Right lobe of liver (tissue), 4 donors: ENCODE measurements around the gene PRDM16.

Source experiments
- POLR2A ChIP-seq: fragments of 450-650 bp; IDR thresholded peaks from one replicate; pipeline ENCODE4 v1.6.1; 2017; ENCODE audit warnings: antibody characterized with exemption, mild to moderate bottlenecking
- TF ChIP-seq, protein P1 (sequence below), 4 donors: fragments of 200-600 bp in 3 of 4; fragments of 450-650 bp in 1 of 4; IDR thresholded peaks; one replicate each; pipeline versions ENCODE4 v1.5.1 to v1.8.0; 2016 to 2022; ENCODE audit warnings: antibody characterized with exemption in 4 of 4, mild to moderate bottlenecking in 2 of 4
- donor health status: DM: no; HTN: no; CAD: no.
- donor health status: DM: no; HTN: no; CAD: no.
- donor health status: DM: no; HTN: yes; CAD: no.

DNA sequence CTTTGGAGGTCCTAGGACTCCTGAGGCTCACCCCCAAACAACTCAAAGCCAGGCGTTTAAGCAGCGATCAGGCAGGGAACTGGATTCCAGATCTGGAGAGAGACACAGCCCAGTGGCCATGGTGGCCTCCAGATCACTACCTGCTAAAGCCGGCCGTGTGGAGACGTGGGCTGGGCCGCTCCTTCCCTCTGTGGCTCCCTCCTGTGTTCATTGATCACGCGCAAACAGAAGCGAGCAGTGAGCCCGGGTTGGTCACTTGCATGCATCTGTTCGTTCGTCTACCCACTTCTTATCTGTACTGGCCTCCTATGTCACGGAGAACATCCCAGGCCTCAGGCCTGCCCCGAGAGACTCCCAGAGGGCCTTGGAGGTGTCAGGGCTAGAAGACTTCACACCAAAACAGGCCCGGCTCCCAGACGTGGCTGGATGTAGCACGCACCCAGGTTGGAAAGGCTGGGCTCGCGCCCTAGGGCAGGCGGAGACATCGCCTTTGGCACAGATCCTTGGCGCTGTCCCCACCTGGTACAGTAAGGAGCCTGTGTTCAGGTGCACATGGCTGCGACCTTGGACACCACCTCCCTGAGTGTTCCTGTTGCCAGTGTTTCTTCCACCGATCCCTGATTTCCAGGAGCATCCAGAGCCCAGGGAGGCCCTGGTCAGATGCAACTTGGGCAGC is 308.7 kb downstream of the PRDM16 start:
- TF ChIP-seq, protein P1, sequence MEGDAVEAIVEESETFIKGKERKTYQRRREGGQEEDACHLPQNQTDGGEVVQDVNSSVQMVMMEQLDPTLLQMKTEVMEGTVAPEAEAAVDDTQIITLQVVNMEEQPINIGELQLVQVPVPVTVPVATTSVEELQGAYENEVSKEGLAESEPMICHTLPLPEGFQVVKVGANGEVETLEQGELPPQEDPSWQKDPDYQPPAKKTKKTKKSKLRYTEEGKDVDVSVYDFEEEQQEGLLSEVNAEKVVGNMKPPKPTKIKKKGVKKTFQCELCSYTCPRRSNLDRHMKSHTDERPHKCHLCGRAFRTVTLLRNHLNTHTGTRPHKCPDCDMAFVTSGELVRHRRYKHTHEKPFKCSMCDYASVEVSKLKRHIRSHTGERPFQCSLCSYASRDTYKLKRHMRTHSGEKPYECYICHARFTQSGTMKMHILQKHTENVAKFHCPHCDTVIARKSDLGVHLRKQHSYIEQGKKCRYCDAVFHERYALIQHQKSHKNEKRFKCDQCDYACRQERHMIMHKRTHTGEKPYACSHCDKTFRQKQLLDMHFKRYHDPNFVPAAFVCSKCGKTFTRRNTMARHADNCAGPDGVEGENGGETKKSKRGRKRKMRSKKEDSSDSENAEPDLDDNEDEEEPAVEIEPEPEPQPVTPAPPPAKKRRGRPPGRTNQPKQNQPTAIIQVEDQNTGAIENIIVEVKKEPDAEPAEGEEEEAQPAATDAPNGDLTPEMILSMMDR (IDR thresholded peaks at IDR 0.05), result no peak
- no peak for TF ChIP-seq POLR2A
